Smooth muscle cell of the coronary artery (primary cell): ENCODE results near the gene S100A13. TPM values are rescaled to one million over a fixed set of nuclear protein-coding genes. Genes with fewer than 3 reads are reported as not detected.

ENCODE experiments used
- total RNA-seq: library from RNA; depleted of rRNA; stranded (reverse); fragments of >200 nt; gene quantifications from 2 replicates; pipeline ENCODE4 v1.2.3, GENCODE V29; 2014; ENCODE audit warnings: low replicate concordance

S100A13 gene
- total RNA-seq: 168 and 173 TPM in 2 replicates

DNA sequence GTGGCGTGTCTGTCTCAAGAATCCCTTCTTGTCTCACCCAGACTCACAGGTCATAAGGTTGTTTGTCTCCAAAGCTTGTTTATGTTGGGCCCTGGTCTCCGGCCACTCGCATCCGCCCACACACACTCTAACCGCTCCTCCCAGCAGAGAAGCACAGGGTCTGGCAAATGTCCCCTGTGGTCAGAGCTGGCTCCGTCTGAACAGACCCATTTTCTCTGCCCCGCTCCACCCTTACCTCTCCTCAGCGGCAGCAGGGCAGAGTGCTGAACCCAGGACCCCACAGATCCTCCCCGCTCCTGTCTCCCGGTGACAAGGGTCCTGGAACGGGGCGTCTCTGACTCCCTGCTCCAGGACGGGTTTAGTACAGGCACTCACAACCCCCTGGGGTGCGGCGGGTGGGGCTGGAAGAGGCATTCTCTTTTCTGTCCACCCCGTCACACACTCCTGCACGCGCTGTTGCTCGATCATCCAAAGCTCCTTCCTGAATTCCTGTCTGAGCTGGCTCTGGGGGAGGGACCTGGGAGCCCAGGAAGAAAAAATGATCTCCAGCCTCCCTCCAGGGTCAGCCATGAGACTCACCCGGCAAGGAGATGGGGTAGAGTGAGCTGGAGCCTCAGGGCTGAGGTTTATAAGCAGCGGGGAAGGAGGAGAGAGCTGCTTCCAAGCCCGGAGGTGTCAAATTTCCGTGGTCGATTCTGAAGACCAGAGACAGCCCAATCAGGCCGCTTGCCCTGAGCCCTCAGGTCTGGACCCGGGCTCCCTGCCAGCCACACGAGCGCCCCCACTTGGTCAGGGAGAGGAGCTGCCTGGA lies at the start of gene S100A13:
Gene S100A13, minus strand, starts transcription at position 602 of the 811 bp plus-strand sequence. CDS start 1,033 bp downstream, outside the sequence.

DNA sequence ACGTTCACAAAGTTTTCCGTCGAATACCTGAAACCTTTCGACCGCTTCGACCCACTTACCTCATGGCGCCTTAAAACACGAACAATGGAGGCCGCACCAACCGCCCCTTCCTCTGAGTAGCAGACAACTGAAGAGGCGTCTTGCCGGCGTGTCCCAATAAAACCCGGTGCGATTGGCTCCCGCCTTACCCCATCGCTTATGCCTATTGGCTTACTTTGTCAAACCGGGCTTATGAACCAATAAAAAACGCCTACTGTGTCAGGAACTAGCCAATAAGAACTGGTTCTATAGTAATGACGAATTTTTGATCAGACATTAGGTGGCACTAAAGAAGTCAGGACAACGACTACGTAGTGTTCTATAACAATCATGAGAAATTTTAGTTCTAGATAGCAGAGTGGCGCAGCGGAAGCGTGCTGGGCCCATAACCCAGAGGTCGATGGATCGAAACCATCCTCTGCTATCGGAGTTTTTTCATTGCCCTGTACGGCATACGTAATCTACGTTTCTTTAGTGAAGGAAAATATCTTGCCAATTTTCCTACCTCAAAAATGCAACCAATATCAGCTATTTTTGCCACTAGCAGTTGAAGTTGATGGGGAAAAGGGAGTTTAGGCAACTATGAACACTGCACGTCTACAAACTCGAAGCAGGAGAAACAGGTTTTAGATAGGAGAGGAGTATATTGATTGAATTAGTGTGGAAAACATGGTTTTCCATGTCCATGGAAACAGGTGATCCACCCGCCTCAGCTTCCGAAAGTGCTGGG lies 43.7 kb upstream of the S100A13 start, which contains the start of gene ILF2:
Gene ILF2, minus strand, starts transcription at position 135 of the 769 bp plus-strand sequence. Its CDS starts 71 bp downstream, at position 64.

DNA sequence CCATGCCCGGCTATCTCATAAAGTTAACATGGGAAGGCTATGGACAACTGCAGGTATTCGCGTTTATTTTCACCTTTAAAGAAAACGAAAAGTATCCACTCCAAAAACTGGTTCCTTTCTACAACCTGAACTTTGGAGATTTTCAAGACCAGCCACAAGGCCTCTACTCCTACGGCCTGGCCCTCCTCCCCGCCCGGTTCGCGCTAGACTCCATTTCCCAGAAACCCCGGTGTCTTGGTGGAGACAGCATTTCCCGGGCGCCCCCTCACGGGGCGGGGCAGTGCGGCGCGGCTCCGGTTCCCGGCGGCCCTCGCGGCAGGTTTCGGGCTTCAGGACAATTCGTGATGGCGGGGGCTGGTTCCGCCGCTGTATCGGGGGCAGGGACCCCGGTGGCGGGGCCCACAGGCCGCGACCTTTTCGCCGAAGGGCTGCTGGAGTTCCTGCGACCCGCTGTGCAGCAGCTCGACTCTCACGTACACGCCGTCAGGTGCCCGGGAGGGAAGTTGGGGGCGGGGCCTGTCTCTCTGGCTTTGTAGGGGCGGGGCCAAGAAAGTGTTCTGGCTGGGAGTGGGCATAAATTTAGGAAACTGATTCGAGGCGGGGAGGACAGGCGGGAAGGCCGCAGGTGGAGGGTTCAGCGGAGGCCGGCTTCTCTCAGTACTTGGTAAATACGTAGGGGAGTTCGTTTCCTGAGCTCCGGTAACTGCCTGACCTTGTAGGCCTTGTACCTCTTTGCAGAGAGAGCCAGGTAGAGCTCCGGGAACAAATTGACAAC lies 31.3 kb upstream of the S100A13 start, which contains the start of gene SNAPIN:
Gene SNAPIN, plus strand, starts transcription at position 304 of the 775 bp plus-strand sequence. Its CDS starts 41 bp downstream, at position 345.

DNA sequence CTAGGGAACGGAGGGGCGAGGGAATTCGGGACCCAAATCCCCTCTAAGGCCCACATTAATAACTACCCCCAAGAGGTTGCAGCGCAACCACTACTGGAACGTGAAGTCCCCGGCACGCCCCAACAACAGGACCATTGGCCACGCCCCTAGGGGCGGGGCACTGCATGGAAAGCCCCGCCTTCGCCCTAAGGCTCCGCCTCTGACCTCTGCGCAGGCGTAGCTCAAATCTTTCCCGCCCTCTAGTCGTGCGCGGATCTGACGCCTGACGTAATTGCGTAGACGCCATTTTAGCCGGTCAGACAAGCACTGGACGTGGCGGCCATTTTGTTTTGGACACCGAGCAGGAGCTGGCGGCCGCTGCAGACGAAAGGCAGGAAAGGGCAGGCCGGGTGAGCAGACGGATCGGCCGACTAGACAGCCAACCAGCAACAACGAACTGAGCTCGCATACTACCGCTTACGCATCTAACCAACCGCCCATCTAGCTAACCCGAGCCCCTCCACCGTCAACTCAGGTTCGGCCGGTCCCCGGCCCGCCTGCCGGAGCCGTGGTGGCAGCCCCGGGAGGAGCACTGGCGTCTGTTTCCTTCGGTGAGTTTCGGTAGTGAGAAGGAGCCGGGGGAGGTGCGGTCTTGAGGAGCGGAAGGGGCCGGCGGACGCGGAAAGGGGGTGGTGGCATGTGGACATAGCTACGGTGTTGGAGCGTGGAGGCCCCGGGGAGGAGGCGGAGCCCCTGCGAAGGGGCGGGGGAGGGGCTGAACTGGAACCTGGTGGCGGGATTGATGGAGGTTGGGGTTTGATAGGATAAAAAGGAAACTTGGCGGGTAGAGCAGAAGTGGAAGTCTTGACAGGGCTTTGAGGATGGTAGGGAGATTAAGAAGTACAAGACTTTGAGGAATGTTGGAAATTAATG lies 6.7 kb upstream of the S100A13 start, which contains the start of gene CHTOP:
Gene CHTOP, plus strand, starts transcription at position 313 of the 912 bp plus-strand sequence. CDS start 2,523 bp downstream, outside the sequence.

DNA sequence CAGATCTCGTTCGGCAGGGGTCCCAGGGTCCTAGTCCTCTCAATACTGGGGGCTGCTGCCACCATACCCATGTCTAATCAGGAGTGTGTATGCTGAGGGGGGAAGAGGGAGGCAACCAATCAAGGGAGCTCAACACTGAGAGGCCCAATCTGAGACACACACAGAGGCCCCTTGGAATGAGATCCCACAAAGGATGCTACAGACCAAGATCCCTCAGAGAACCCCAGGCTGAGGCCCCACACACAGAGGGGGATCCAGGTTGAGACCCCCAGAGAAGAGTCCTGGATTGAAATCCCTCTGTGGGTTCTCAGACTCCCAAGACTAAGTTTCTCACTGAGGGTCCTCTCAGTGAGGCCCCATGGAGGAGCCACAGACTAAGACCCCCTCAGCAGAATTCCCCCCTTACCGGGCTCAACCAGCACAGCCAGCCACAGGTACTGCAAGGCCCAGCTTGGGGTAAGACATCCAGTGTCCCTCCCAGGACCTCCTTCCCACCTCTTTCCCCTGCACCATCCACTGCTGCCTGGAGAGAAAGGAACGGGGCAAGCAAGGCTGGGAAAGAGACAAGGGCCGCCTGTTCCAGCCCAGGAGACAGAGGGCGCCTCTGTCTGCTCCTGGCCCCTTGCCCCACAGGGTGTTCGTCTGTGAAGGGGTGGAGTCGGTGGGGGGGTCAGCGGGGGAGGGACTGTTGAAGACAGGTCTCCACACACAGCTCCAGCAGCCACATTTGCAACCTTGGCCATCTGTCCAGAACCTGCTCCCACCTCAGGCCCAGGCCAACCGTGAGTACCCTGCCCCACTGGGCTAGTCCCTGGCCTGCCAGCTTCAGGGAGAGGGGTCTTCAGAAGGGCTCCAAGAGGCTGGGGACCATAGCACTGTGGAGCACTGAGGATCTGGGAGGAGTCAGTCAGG lies 666 bp upstream of the S100A13 start, which contains the start of gene S100A1:
Gene S100A1, plus strand, starts transcription at position 720 of the 912 bp plus-strand sequence. CDS start 2,088 bp downstream, outside the sequence.

DNA sequence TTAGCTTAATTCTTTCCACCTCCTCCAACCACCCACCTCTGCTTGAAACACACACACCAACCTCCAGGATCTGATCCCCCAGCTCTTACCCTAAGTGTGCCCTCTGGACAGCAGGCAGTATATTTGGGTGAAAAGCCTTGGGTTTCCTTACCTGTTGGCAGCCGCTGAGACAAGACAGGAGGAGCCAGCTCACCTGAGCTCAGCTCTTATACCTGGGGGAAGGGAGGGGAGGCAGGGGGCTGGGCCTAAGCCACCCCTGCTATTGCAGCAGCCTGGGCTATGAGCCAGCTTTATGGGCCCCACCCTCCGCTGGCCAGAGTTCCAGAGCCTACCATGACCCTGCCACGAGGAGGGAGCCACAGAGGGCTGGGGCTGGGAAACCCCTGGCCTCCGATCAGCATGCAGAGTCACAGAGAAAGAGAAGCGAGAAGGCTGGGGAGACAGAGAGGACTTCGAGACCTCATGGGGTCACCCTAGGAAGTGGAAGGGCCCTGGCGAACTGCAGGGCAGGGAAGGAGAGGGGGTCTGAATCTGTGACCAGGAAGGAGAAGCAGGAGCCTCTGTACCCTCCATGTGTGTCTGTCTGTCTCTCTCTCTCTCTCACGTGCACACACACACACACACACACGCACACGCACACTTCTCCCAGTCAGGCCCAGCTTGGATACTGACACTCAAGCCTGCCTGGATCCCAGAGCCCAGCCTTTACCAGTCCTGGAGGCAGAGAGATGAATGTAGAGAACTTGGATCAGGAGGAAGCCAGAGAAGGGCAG lies 11.0 kb downstream of the S100A13 start, which contains the start of gene S100A14:
Gene S100A14, minus strand, starts transcription at position 182 of the 773 bp plus-strand sequence. CDS start 467 bp downstream, outside the sequence.

DNA sequence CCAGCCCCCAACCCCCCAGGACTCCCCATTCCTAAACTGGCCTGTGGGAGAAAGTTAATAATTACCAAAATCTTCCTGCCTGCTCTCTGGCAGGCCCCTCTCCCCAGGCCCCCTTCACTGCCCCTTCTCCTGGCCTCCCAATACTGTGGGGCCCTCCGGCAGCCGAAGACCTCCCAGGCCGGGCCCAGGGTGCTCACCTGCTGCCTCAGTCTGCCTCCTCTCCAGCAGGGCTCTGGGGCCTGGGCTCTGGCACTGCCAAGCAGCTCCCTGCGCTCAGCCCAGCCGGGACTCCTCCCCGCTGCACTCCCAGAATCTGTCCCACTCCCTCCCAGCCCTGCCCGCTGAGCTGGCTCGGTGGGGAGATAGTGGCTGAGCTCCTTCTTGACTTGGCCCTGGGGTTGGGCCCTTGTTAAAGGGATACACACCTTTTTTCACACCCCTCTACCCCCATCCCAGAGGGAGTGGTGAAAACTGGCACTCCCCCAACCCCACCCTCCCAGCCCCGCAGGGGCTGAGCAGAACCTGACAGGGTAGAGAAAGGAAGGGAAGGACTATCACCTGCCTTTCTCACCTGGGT lies 14.5 kb downstream of the S100A13 start, which contains the start of gene S100A16:
Gene S100A16, minus strand, starts transcription at position 383 of the 577 bp plus-strand sequence. CDS start 4,986 bp downstream, outside the sequence.

Other genes with a start within 250 kb of the S100A13 start
- not detected in 2 replicates for gene S100A8, start 236.4 kb downstream of the S100A13 start, total RNA-seq
- gene S100A7A, start 211.0 kb downstream of the S100A13 start, total RNA-seq: not detected in 2 replicates
- gene S100A7, start 166.9 kb downstream of the S100A13 start, total RNA-seq: not detected in 2 replicates
- gene S100A6, start 91.5 kb downstream of the S100A13 start, total RNA-seq: 1,802 and 2,597 TPM in 2 replicates
- gene S100A5, start 86.6 kb downstream of the S100A13 start, total RNA-seq: not detected in 2 replicates
- gene S100A4, start 81.7 kb downstream of the S100A13 start, total RNA-seq: 109 and 280 TPM in 2 replicates
- gene S100A3, start 78.2 kb downstream of the S100A13 start, total RNA-seq: 5.0 and 7.3 TPM in 2 replicates
- gene S100A2, start 61.7 kb downstream of the S100A13 start, total RNA-seq: 1.1 and 3.5 TPM in 2 replicates
- 98.3 and 375 TPM in 2 replicates for gene S100A16, start 14.4 kb downstream of the S100A13 start, total RNA-seq
- 0.12 and 0.30 TPM in 2 replicates for gene S100A14, start 11.2 kb downstream of the S100A13 start, total RNA-seq
- gene S100A1, start 929 bp upstream of the S100A13 start, total RNA-seq: 0.23 TPM in 1 of 2 replicates, not detected in the other
- gene CHTOP, start 6.6 kb upstream of the S100A13 start, total RNA-seq: 22.7 and 27.4 TPM in 2 replicates
- gene SNAPIN, start 31.2 kb upstream of the S100A13 start, total RNA-seq: 26.4 and 55.4 TPM in 2 replicates
- gene ILF2, start 43.5 kb upstream of the S100A13 start, total RNA-seq: 126 and 196 TPM in 2 replicates
- 0.08 and 19.8 TPM in 2 replicates for gene NPR1, start 51.2 kb upstream of the S100A13 start, total RNA-seq
- gene INTS3, start 100.5 kb upstream of the S100A13 start, total RNA-seq: 17.9 and 23.9 TPM in 2 replicates
- 4.4 and 38.0 TPM in 2 replicates for gene SLC27A3, start 147.9 kb upstream of the S100A13 start, total RNA-seq